HCT116 (cell line): ENCODE measurements around the gene OR2T34. TPM values are rescaled to one million over a fixed set of nuclear protein-coding genes. Genes with fewer than 3 reads are reported as not detected.
A peak's percentile ranks its signal among the peaks of the same experiment; 100 is the strongest.

Experiments used
- ATAC-seq: fragments of 200-7000 bp; cut with Tn5 transposase; 2 replicates; pipeline ENCODE4 v1.9.1; 2020; ENCODE audit warnings: mild to moderate bottlenecking, moderate library complexity
- BruUV-seq: library from RNA; stranded (reverse); fragments of 400-500 nt; replicated peaks from 2 replicates; lab custom pipeline; 2021; lab: Mats Ljungman, UMichigan
- CTCF ChIA-PET: fragments of 300-600 bp; sonication (Branson Sonifier 250); formaldehyde crosslinking; loops from one replicate; lab custom pipeline; 2021; ENCODE audit warnings: antibody characterized with exemption; lab: Charles Lee
- POLR2A ChIA-PET: fragments of 300-600, 350-600 bp; sonication (Branson Sonifier 250); formaldehyde crosslinking; loops from one replicate; lab custom pipeline; 2021; ENCODE audit warnings: antibody characterized with exemption; lab: Charles Lee
- RAD21 ChIA-PET, 2 experiments: fragments of 300-600 bp; sonication (Branson Sonifier 250); formaldehyde crosslinking; loops; one replicate each; lab custom pipeline; 2023; ENCODE audit warnings: low total read pairs in 2 of 2; ENCODE audit not compliant: uncharacterized antibody in 2 of 2, unreplicated experiment in 2 of 2, low non-redundant PET in 1 of 2; lab: Charles Lee
- DNase-seq: peaks from one replicate; pipeline ENCODE4 v3.0.0-alpha.2; 2010; ENCODE audit warnings: low read depth, low spot score
- H2AFZ ChIP-seq: fragments of 200-600 bp; shearing (Covaris generic), sonication (generic); 2 replicates; pipeline ENCODE4 v1.6.1; 2017; ENCODE audit warnings: low read depth, mixed run types, mixed read lengths, antibody characterized with exemption, low read length; ENCODE audit not compliant: poor library complexity, severe bottlenecking
- H3K27ac ChIP-seq: 2 replicates; pipeline ENCODE4 v1.5.1; 2012; ENCODE audit warnings: low read depth, low read length
- H3K27me3 ChIP-seq: fragments of 200-600 bp; sonication (generic); 2 replicates; pipeline ENCODE4 v1.6.1; 2016; ENCODE audit warnings: mixed run types, low read length, mixed read lengths; ENCODE audit not compliant: insufficient read depth
- H3K36me3 ChIP-seq, 2 experiments: fragments of 200-500 bp in 1 of 2; fragments of 200-600 bp in 1 of 2; sonication (Bioruptor generic) in 1 of 2; sonication (generic) in 1 of 2; 2 replicates each; pipeline versions ENCODE4 v1.5.1 to v1.6.1; 2014 to 2016; ENCODE audit warnings: low read length in 2 of 2, inconsistent platforms in 1 of 2, mixed read lengths in 1 of 2, mixed run types in 1 of 2; ENCODE audit not compliant: insufficient read depth in 2 of 2, control insufficient read depth in 1 of 2
- H3K4me1 ChIP-seq, 2 experiments: fragments of 200-600 bp in 1 of 2; sonication (generic) in 1 of 2; 2 replicates each; pipeline versions ENCODE4 v1.5.1 to v1.6.1; 2012 to 2017; ENCODE audit warnings: low read length in 2 of 2, inconsistent platforms in 1 of 2, mild to moderate bottlenecking in 1 of 2, mixed read lengths in 1 of 2, mixed run types in 1 of 2, moderate library complexity in 1 of 2; ENCODE audit not compliant: insufficient read depth in 2 of 2, control insufficient read depth in 1 of 2
- H3K4me2 ChIP-seq: fragments of 200-600 bp; sonication (generic); 2 replicates; pipeline ENCODE4 v1.6.1; 2017; ENCODE audit warnings: mixed run types, low read length, mixed read lengths
- H3K4me3 ChIP-seq, 2 experiments: fragments of 200-600 bp in 1 of 2; sonication (generic) in 1 of 2; replicated peaks in 1 of 2; 2 replicates each; pipeline ENCODE4 v1.5.1; 2011 to 2016; ENCODE audit warnings: low read length in 2 of 2, control low read depth in 1 of 2, low read depth in 1 of 2, mild to moderate bottlenecking in 1 of 2, mixed read lengths in 1 of 2, mixed run types in 1 of 2
- H3K79me2 ChIP-seq: fragments of 200-600 bp; sonication (generic); 2 replicates; pipeline ENCODE4 v1.6.1; 2017; ENCODE audit warnings: mild to moderate bottlenecking, mixed run types, low read length, moderate library complexity, mixed read lengths; ENCODE audit not compliant: insufficient read depth
- H3K9ac ChIP-seq: fragments of 200-600 bp; sonication (generic); 2 replicates; pipeline ENCODE4 v1.6.1; 2016; ENCODE audit warnings: low read length, mixed read lengths
- H3K9me2 ChIP-seq: fragments of 200-600 bp; sonication (generic), shearing (Covaris generic); 2 replicates; pipeline ENCODE4 v1.6.1; 2017; ENCODE audit warnings: mixed run types, mild to moderate bottlenecking, moderate library complexity; ENCODE audit not compliant: insufficient read depth
- H3K9me3 ChIP-seq, 2 experiments: fragments of 200-500 bp in 1 of 2; fragments of 200-600 bp in 1 of 2; sonication (Bioruptor generic) in 1 of 2; sonication (generic) in 1 of 2; 2 replicates each; pipeline ENCODE4 v1.6.1; 2014 to 2017; ENCODE audit warnings: low read length in 2 of 2, mixed read lengths in 2 of 2, inconsistent platforms in 1 of 2, low read depth in 1 of 2, mild to moderate bottlenecking in 1 of 2, mixed run types in 1 of 2, moderate library complexity in 1 of 2; ENCODE audit not compliant: control insufficient read depth in 1 of 2, insufficient read depth in 1 of 2
- H4K20me1 ChIP-seq: fragments of 200-600 bp; sonication (generic), shearing (Covaris generic); 2 replicates; pipeline ENCODE4 v1.6.1; 2017; ENCODE audit warnings: mixed run types, mild to moderate bottlenecking, moderate library complexity; ENCODE audit not compliant: insufficient read depth
- EZH2phosphoT487 ChIP-seq: fragments of 200-600 bp; IDR thresholded peaks from 2 replicates; pipeline ENCODE4 v1.6.1; 2018; ENCODE audit warnings: antibody characterized with exemption, borderline replicate concordance
- JUND ChIP-seq: IDR thresholded peaks from 2 replicates; pipeline ENCODE4 v1.6.1; 2012
- POLR2A ChIP-seq: IDR thresholded peaks from 2 replicates; pipeline ENCODE4 v1.7.0; 2011; ENCODE audit warnings: borderline replicate concordance; ENCODE audit not compliant: insufficient read depth, insufficient read length; ENCODE audit errors: extremely low read depth
- RAD21 ChIP-seq: IDR thresholded peaks from 2 replicates; pipeline ENCODE4 v1.6.1; 2012; ENCODE audit warnings: low read depth, mild to moderate bottlenecking
- SRF ChIP-seq: IDR thresholded peaks from 2 replicates; pipeline ENCODE4 v1.6.1; 2012; ENCODE audit warnings: low read depth
- YY1 ChIP-seq: IDR thresholded peaks from 2 replicates; pipeline ENCODE4 v1.6.1; 2011; ENCODE audit warnings: low read length, low read depth, moderate library complexity, mild to moderate bottlenecking; ENCODE audit not compliant: insufficient replicate concordance; ENCODE audit errors: extremely low read depth
- ZFX ChIP-seq: fragments of 450-650 bp; IDR thresholded peaks from 2 replicates; pipeline ENCODE4 v1.6.1; 2017
- ZNF274 ChIP-seq: fragments of 200-500 bp; sonication (Bioruptor generic); IDR thresholded peaks from 2 replicates; pipeline ENCODE4 v1.6.1; 2014; ENCODE audit warnings: mild to moderate bottlenecking, low read depth, low read length, inconsistent platforms
- intact Hi-C: fragments of 100-400 bp; cut with micrococcal nuclease; formaldehyde crosslinking; loops from 2 replicates; pipeline ENCODE4 v1.10.0; 2022
- total RNA-seq: library from RNA; stranded (reverse); gene quantifications from one replicate; pipeline ENCODE4 v1.2.1, GENCODE V29; 2021; ENCODE audit not compliant: unreplicated experiment
- TF ChIP-seq, protein P1 (sequence below), 3 experiments: fragments of 200-600 bp in 1 of 3; sonication (generic) in 1 of 3; IDR thresholded peaks in 2 of 3; conservative IDR thresholded peaks in 1 of 3; 2 replicates each; pipeline ENCODE4 v1.5.1; 2012 to 2017; ENCODE audit warnings: low read depth in 2 of 3, low read length in 2 of 3, antibody characterized with exemption in 1 of 3, borderline replicate concordance in 1 of 3, control low read depth in 1 of 3, mild to moderate bottlenecking in 1 of 3, mixed read lengths in 1 of 3, mixed run types in 1 of 3, moderate library complexity in 1 of 3; ENCODE audit not compliant: insufficient read depth in 1 of 3
- TF ChIP-seq, protein P2 (sequence below): IDR thresholded peaks from 2 replicates; pipeline ENCODE4 v1.6.1; 2011; ENCODE audit warnings: mild to moderate bottlenecking, low read length, moderate library complexity; ENCODE audit not compliant: insufficient replicate concordance; ENCODE audit errors: extremely low read depth
- TF ChIP-seq, protein P3 (sequence below): IDR thresholded peaks from 2 replicates; pipeline ENCODE4 v1.6.1; 2012

The OR2T34 gene
- total RNA-seq, 1 experiment from 2014 or later, result not detected

DNA sequence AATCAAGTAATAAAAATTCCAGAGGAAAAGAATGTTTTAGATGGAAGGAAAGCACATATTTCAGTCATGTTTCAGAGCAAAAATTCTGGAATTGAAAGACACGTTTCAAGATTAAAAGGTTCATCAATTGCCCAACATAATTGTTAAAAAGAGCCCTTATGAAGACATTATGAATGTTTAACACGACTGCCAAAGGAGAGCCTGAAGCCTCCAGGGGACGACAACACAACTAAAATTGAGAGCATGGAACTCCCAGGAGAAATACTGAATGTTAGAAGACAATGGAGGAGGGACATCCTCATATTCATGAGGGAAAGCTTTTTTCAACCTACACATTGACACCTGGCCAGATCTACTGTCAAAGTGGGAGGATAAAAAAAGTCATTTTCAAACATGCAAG is 44.3 kb upstream of the OR2T34 start:
- no peaks in the 10 kb centered on the region for H3K79me2 ChIP-seq
- no peak overlapping the region for H3K27ac ChIP-seq
- no peak overlapping the region for H2AFZ ChIP-seq
- peak; percentile 21 for DNase-seq
- BruUV-seq, result no TSS peak
- H3K9ac ChIP-seq, result no peak overlapping the region
- intact Hi-C loops, result no loop called here
- ChIA-PET RAD21 (no interaction called here), POLR2A (no interaction called here), CTCF (no interaction called here)
- no peaks in the 10 kb centered on the region for H4K20me1 ChIP-seq
- no peaks in the 10 kb centered on the region for H3K9me3 ChIP-seq
- no peaks in the 10 kb centered on the region for H3K27me3 ChIP-seq
- H3K4me2 ChIP-seq, result no peak overlapping the region
- peak; percentile 70 for ATAC-seq
- no peaks in the 10 kb centered on the region for H3K4me1 ChIP-seq
- TF ChIP-seq, protein P1, sequence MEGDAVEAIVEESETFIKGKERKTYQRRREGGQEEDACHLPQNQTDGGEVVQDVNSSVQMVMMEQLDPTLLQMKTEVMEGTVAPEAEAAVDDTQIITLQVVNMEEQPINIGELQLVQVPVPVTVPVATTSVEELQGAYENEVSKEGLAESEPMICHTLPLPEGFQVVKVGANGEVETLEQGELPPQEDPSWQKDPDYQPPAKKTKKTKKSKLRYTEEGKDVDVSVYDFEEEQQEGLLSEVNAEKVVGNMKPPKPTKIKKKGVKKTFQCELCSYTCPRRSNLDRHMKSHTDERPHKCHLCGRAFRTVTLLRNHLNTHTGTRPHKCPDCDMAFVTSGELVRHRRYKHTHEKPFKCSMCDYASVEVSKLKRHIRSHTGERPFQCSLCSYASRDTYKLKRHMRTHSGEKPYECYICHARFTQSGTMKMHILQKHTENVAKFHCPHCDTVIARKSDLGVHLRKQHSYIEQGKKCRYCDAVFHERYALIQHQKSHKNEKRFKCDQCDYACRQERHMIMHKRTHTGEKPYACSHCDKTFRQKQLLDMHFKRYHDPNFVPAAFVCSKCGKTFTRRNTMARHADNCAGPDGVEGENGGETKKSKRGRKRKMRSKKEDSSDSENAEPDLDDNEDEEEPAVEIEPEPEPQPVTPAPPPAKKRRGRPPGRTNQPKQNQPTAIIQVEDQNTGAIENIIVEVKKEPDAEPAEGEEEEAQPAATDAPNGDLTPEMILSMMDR (IDR thresholded peaks at IDR 0.05 in 2 of 3, conservative IDR thresholded peaks at IDR 0.05 in 1 of 3; ENCODE audit: borderline replicate concordance in 1 of 3, insufficient read depth in 1 of 3, low read depth in 2 of 3, low read length in 2 of 3), result peak; percentile 40 to 75 (median 63); a peak in 5 of 6 replicates
- TF ChIP-seq YY1 (no peak), RAD21 (peak; percentile 59)
- no peaks in the 10 kb centered on the region for H3K9me2 ChIP-seq
- H3K36me3 ChIP-seq, result no peaks in the 10 kb centered on the region
- H3K4me3 ChIP-seq, result no peak overlapping the region

DNA sequence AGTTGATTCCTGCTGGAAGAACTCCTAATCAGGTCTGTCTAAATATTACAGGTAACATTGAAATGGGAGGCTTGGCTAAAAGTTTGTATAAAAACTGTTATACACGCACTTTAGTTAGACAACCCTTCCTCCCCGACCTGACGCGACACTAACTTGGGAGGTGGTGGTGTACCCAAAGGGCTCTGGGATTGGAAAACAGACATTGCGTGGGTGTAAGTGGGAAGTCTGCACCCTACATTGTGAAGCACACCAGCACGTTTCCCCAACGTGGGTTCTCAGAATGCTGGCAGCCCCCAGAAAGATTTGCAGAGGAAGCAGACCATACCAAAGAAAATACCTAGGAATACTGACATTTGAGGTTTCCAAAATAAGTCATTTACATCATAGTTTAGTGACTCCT is 43.6 kb upstream of the OR2T34 start:
- ChIA-PET POLR2A (no interaction called here), RAD21 (no interaction called here)
- TF ChIP-seq, protein P2, sequence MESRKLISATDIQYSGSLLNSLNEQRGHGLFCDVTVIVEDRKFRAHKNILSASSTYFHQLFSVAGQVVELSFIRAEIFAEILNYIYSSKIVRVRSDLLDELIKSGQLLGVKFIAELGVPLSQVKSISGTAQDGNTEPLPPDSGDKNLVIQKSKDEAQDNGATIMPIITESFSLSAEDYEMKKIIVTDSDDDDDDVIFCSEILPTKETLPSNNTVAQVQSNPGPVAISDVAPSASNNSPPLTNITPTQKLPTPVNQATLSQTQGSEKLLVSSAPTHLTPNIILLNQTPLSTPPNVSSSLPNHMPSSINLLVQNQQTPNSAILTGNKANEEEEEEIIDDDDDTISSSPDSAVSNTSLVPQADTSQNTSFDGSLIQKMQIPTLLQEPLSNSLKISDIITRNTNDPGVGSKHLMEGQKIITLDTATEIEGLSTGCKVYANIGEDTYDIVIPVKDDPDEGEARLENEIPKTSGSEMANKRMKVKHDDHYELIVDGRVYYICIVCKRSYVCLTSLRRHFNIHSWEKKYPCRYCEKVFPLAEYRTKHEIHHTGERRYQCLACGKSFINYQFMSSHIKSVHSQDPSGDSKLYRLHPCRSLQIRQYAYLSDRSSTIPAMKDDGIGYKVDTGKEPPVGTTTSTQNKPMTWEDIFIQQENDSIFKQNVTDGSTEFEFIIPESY, result no peak
- TF ChIP-seq ZNF274 (no peak), JUND (no peak), EZH2phosphoT487 (no peak), ZFX (no peak), SRF (no peak), POLR2A (no peak)
- TF ChIP-seq, protein P1 (IDR thresholded peaks at IDR 0.05 in 2 of 3, conservative IDR thresholded peaks at IDR 0.05 in 1 of 3; ENCODE audit: borderline replicate concordance in 1 of 3, insufficient read depth in 1 of 3, low read depth in 2 of 3, low read length in 2 of 3), result no peak
- TF ChIP-seq, protein P3, sequence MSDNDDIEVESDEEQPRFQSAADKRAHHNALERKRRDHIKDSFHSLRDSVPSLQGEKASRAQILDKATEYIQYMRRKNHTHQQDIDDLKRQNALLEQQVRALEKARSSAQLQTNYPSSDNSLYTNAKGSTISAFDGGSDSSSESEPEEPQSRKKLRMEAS, result no peak

More for the DNA sequence above, 43.6 kb upstream of the OR2T34 start:
- no peak overlapping the region for H3K4me3 ChIP-seq
- DNase-seq, result no peak
- no peak overlapping the region for H3K4me2 ChIP-seq
- BruUV-seq, result no TSS peak
- H3K27me3 ChIP-seq, result no peaks in the 10 kb centered on the region
- H2AFZ ChIP-seq, result no peak overlapping the region
- ATAC-seq, result no peak
- CTCF ChIA-PET, result no interaction called here
- no peaks in the 10 kb centered on the region for H4K20me1 ChIP-seq
- no peaks in the 10 kb centered on the region for H3K79me2 ChIP-seq
- no peaks in the 10 kb centered on the region for H3K4me1 ChIP-seq
- no peaks in the 10 kb centered on the region for H3K36me3 ChIP-seq
- no peaks in the 10 kb centered on the region for H3K9me2 ChIP-seq
- no peak overlapping the region for H3K27ac ChIP-seq
- intact Hi-C loops, result no loop called here
- no peaks in the 10 kb centered on the region for H3K9me3 ChIP-seq
- H3K9ac ChIP-seq, result no peak overlapping the region
